H1 (cell line): ENCODE measurements around the gene ADAMTS9. TPM values are rescaled to one million over a fixed set of nuclear protein-coding genes. Genes with fewer than 3 reads are reported as not detected.

Experiments used
- CTCF ChIA-PET: fragments of 300-600 bp; sonication (Branson Sonifier 250); formaldehyde crosslinking; loops from one replicate; lab custom pipeline; 2021; ENCODE audit not compliant: partially characterized antibody; lab: Charles Lee
- POLR2A ChIA-PET: fragments of 300-600 bp; sonication (Branson Sonifier 250); formaldehyde crosslinking; loops from one replicate; lab custom pipeline; 2021; ENCODE audit warnings: inconsistent platforms; ENCODE audit not compliant: partially characterized antibody; lab: Charles Lee
- DNase-seq, 2 experiments: peaks; one replicate each; pipeline versions ENCODE4 v3.0.0 to v3.0.0-alpha.2; 2010 to 2022; ENCODE audit warnings: low spot score in 2 of 2, low read depth in 1 of 2, mixed read lengths in 1 of 2
- FAIRE-seq: peaks from 2 replicates; lab custom pipeline; 2011; peaks lifted over from hg19 to GRCh38; lab: Jason Lieb, UNC
- H2AFZ ChIP-seq: 2 replicates; pipeline ENCODE4 v1.8.1; 2012; ENCODE audit warnings: low read length, inconsistent platforms
- H2AK5ac ChIP-seq: 2 replicates; pipeline ENCODE4 v1.6.1; 2013; ENCODE audit warnings: low read depth, low read length
- H2BK120ac ChIP-seq: replicated peaks from 2 replicates; pipeline ENCODE3; 2013; ENCODE audit warnings: low read depth, low read length, inconsistent platforms
- H2BK12ac ChIP-seq: 2 replicates; pipeline ENCODE4 v1.6.1; 2013; ENCODE audit warnings: low read depth, low read length
- H2BK15ac ChIP-seq: 2 replicates; pipeline ENCODE4 v1.6.1; 2013; ENCODE audit warnings: low read length
- H2BK20ac ChIP-seq: 2 replicates; pipeline ENCODE4 v1.6.1; 2013; ENCODE audit warnings: low read length
- H2BK5ac ChIP-seq: 2 replicates; pipeline ENCODE4 v1.6.1; 2013; ENCODE audit warnings: low read depth, low read length
- H3K14ac ChIP-seq: 2 replicates; pipeline ENCODE4 v1.6.1; 2013; ENCODE audit warnings: inconsistent platforms; ENCODE audit not compliant: insufficient read length
- H3K18ac ChIP-seq: 2 replicates; pipeline ENCODE4 v1.6.1; 2013; ENCODE audit warnings: low read length; ENCODE audit errors: extremely low read depth
- H3K23ac ChIP-seq: 2 replicates; pipeline ENCODE4 v1.6.1; 2013; ENCODE audit warnings: inconsistent platforms; ENCODE audit not compliant: insufficient read length
- H3K23me2 ChIP-seq: 2 replicates; pipeline ENCODE4 v1.6.1; 2013; ENCODE audit warnings: low read depth, low read length
- H3K27ac ChIP-seq: 2 replicates; pipeline ENCODE4 v1.6.1; 2011; ENCODE audit warnings: low read depth, low read length, inconsistent platforms
- H3K27me3 ChIP-seq, 4 experiments: replicated peaks in 1 of 4; 1 replicate in 1 of 4; 2 replicates in 3 of 4; pipeline versions ENCODE4 v1.6.1 to v1.8.1; 2011 to 2013; ENCODE audit warnings: low read length in 3 of 4, mild to moderate bottlenecking in 3 of 4, inconsistent platforms in 2 of 4, mixed read lengths in 2 of 4, moderate library complexity in 1 of 4; ENCODE audit not compliant: control insufficient read depth in 3 of 4, insufficient read depth in 3 of 4; ENCODE audit errors: extremely low read depth in 1 of 4
- H3K36me3 ChIP-seq, 4 experiments: 2 replicates each; pipeline versions ENCODE4 v1.6.1 to v1.8.1; 2011 to 2013; ENCODE audit warnings: mild to moderate bottlenecking in 4 of 4, low read length in 3 of 4, moderate library complexity in 2 of 4, control low read depth in 1 of 4, inconsistent platforms in 1 of 4; ENCODE audit not compliant: insufficient read depth in 4 of 4, control insufficient read depth in 2 of 4
- H3K4ac ChIP-seq: replicated peaks from 2 replicates; pipeline ENCODE3; 2013; ENCODE audit warnings: low read length, low read depth, mixed read lengths, inconsistent platforms; ENCODE audit not compliant: insufficient read length
- H3K4me1 ChIP-seq, 4 experiments: replicated peaks in 1 of 4; 1 replicate in 1 of 4; 2 replicates in 3 of 4; pipeline versions ENCODE4 v1.6.1 to v1.8.1; 2011 to 2013; ENCODE audit warnings: low read length in 3 of 4, inconsistent platforms in 2 of 4, mixed read lengths in 1 of 4; ENCODE audit not compliant: insufficient read depth in 4 of 4, control insufficient read depth in 3 of 4
- H3K4me2 ChIP-seq, 2 experiments: 2 replicates each; pipeline versions ENCODE4 v1.6.1 to v1.8.1; 2011 to 2013; ENCODE audit warnings: low read depth in 2 of 2, low read length in 2 of 2, control low read depth in 1 of 2, inconsistent platforms in 1 of 2, mild to moderate bottlenecking in 1 of 2; ENCODE audit not compliant: insufficient read depth in 1 of 2
- H3K4me3 ChIP-seq, 4 experiments: fragments of 200-600, 300-600 bp in 1 of 4; sonication (generic), shearing (Covaris generic), sonication (Bioruptor Twin) in 1 of 4; 2 replicates each; pipeline versions ENCODE4 v1.5.1 to v1.8.1; 2011 to 2016; ENCODE audit warnings: low read length in 4 of 4, low read depth in 3 of 4, control low read depth in 2 of 4, inconsistent platforms in 2 of 4, mild to moderate bottlenecking in 2 of 4, mixed read lengths in 1 of 4, moderate library complexity in 1 of 4; ENCODE audit not compliant: insufficient read depth in 2 of 4; ENCODE audit errors: extremely low read depth in 1 of 4
- H3K56ac ChIP-seq: replicated peaks from 2 replicates; pipeline ENCODE3; 2013; ENCODE audit warnings: low read depth, mild to moderate bottlenecking, mixed read lengths, low read length, inconsistent platforms; ENCODE audit not compliant: insufficient read length
- H3K79me1 ChIP-seq: 2 replicates; pipeline ENCODE4 v1.6.1; 2013; ENCODE audit warnings: low read depth, low read length, control low read depth
- H3K79me2 ChIP-seq, 2 experiments: 2 replicates each; pipeline versions ENCODE4 v1.6.1 to v1.8.1; 2012 to 2013; ENCODE audit warnings: low read length in 2 of 2, mild to moderate bottlenecking in 2 of 2, inconsistent platforms in 1 of 2; ENCODE audit not compliant: insufficient read depth in 2 of 2, control insufficient read depth in 1 of 2
- H3K9ac ChIP-seq, 4 experiments: replicated peaks in 1 of 4; 1 replicate in 1 of 4; 2 replicates in 3 of 4; pipeline versions ENCODE4 v1.6.1 to v1.8.1; 2011 to 2013; ENCODE audit warnings: low read depth in 3 of 4, low read length in 3 of 4, control low read depth in 2 of 4, mild to moderate bottlenecking in 2 of 4, moderate library complexity in 2 of 4, inconsistent platforms in 1 of 4; ENCODE audit errors: extremely low read depth in 1 of 4
- H3K9me3 ChIP-seq, 2 experiments: 2 replicates each; pipeline versions ENCODE4 v1.6.1 to v1.8.1; 2012 to 2013; ENCODE audit warnings: mild to moderate bottlenecking in 2 of 2, moderate library complexity in 2 of 2, control low read depth in 1 of 2, inconsistent platforms in 1 of 2, low read depth in 1 of 2, low read length in 1 of 2, mixed read lengths in 1 of 2; ENCODE audit not compliant: insufficient read depth in 2 of 2
- H4K20me1 ChIP-seq, 2 experiments: replicated peaks in 1 of 2; 2 replicates each; pipeline versions ENCODE3 to v1.8.1; 2011 to 2013; ENCODE audit warnings: inconsistent platforms in 2 of 2, low read length in 2 of 2, mild to moderate bottlenecking in 1 of 2; ENCODE audit not compliant: insufficient read depth in 2 of 2, control insufficient read depth in 1 of 2
- H4K5ac ChIP-seq: 2 replicates; pipeline ENCODE4 v1.6.1; 2013; ENCODE audit warnings: low read length, low read depth, mixed read lengths, inconsistent platforms; ENCODE audit not compliant: insufficient read length
- H4K8ac ChIP-seq: 2 replicates; pipeline ENCODE4 v1.8.0; 2013; ENCODE audit warnings: mild to moderate bottlenecking, moderate library complexity, low read length, inconsistent platforms; ENCODE audit not compliant: insufficient read depth; ENCODE audit errors: extremely low read depth
- H4K91ac ChIP-seq: replicated peaks from 2 replicates; pipeline ENCODE3; 2013; ENCODE audit warnings: low read length, mixed read lengths, inconsistent platforms; ENCODE audit not compliant: insufficient read length
- CHD1 ChIP-seq: IDR thresholded peaks from 2 replicates; pipeline ENCODE4 v1.6.1; 2012; ENCODE audit warnings: low read depth, low read length, improper control_type of control experiment
- EZH2 ChIP-seq: fragments of 200-600 bp; sonication (generic); IDR thresholded peaks from 2 replicates; pipeline ENCODE4 v1.7.1; 2012; ENCODE audit warnings: low read depth, mild to moderate bottlenecking, moderate library complexity, low read length, inconsistent platforms; ENCODE audit not compliant: severe bottlenecking
- GTF2F1 ChIP-seq: IDR thresholded peaks from 2 replicates; pipeline ENCODE4 v1.6.1; 2012; ENCODE audit warnings: low read depth, low read length, improper control_type of control experiment, borderline replicate concordance
- JUN ChIP-seq: IDR thresholded peaks from 2 replicates; pipeline ENCODE4 v1.6.1; 2011; ENCODE audit warnings: low read depth, mild to moderate bottlenecking, improper control_type of control experiment, low read length
- NANOG ChIP-seq: IDR thresholded peaks from 2 replicates; pipeline ENCODE4 v1.6.1; 2011; ENCODE audit warnings: low read length, low read depth, mild to moderate bottlenecking, inconsistent platforms; ENCODE audit not compliant: insufficient read depth, poor library complexity, severe bottlenecking
- POU5F1 ChIP-seq: IDR thresholded peaks from 2 replicates; pipeline ENCODE4 v1.6.1; 2011; ENCODE audit warnings: low read depth, mild to moderate bottlenecking, low read length, moderate library complexity
- RFX5 ChIP-seq: IDR thresholded peaks from 2 replicates; pipeline ENCODE4 v1.6.1; 2011; ENCODE audit warnings: low read depth, low read length, improper control_type of control experiment, borderline replicate concordance
- SUZ12 ChIP-seq: fragments of 200-600 bp; sonication (generic); IDR thresholded peaks from 2 replicates; pipeline ENCODE4 v1.6.1; 2012; ENCODE audit warnings: mild to moderate bottlenecking, inconsistent platforms, low read length, moderate library complexity, mixed read lengths
- TAF7 ChIP-seq: optimal IDR thresholded peaks from 2 replicates; pipeline ENCODE3; 2011; ENCODE audit warnings: low read depth, mild to moderate bottlenecking, inconsistent platforms, low read length, moderate library complexity, borderline replicate concordance
- WGBS, 2 experiments: shearing (Covaris generic) in 1 of 2; methylation state at CpG; one replicate each; pipeline versions ENCODE4 v1.1.6 to v1.1.7; 2013 to 2015; ENCODE audit warnings: low lambda C conversion rate in 2 of 2, mixed read lengths in 2 of 2, inconsistent platforms in 1 of 2, low coverage in 1 of 2, missing lambda C conversion rate in 1 of 2; ENCODE audit not compliant: insufficient replicate concordance in 2 of 2, insufficient coverage in 1 of 2, insufficient read length in 1 of 2; ENCODE audit errors: extremely low coverage in 1 of 2, missing lambda C conversion rate in 1 of 2; 5-methylcytosine and 5-hydroxymethylcytosine counted together
- polyA plus RNA-seq, 7 experiments: library from polyadenylated mRNA; depleted of rRNA in 3 of 7; stranded (reverse) in 5 of 7; unstranded in 2 of 7; fragments of >200 nt in 5 of 7; fragments of 200-250 nt in 2 of 7; gene quantifications; 1 replicate in 5 of 7; 2 replicates in 1 of 7; 4 replicates in 1 of 7; pipeline versions ENCODE4 v1.2.1 to v1.2.3, GENCODE V29; 2011 to 2013; ENCODE audit warnings: missing spikeins in 2 of 7, mixed read lengths in 2 of 7
- total RNA-seq: library from RNA; stranded (reverse); fragmentation: NEBNext Ultra II Directional; extraction: Animal tissue kit (Norgen Biotek cat#: 25700); gene quantifications from 2 replicates; pipeline ENCODE4 v1.2.1, GENCODE V29; 2021
- TF ChIP-seq, protein P1 (sequence below), 3 experiments: IDR thresholded peaks; 1 replicate in 2 of 3; 2 replicates in 1 of 3; pipeline versions ENCODE4 v1.5.1 to v1.6.1; 2011; ENCODE audit warnings: low read length in 3 of 3, mild to moderate bottlenecking in 3 of 3, inconsistent platforms in 2 of 3, low read depth in 1 of 3, moderate library complexity in 1 of 3; ENCODE audit not compliant: insufficient read depth in 1 of 3; ENCODE audit errors: control extremely low read depth in 1 of 3

ADAMTS9 gene
- total and polyA plus RNA-seq, 2 of the 8 experiments (the other 6 are each of a cell fraction or from before 2014, with no cell fraction given) = 0.20 to 0.41 TPM

DNA sequence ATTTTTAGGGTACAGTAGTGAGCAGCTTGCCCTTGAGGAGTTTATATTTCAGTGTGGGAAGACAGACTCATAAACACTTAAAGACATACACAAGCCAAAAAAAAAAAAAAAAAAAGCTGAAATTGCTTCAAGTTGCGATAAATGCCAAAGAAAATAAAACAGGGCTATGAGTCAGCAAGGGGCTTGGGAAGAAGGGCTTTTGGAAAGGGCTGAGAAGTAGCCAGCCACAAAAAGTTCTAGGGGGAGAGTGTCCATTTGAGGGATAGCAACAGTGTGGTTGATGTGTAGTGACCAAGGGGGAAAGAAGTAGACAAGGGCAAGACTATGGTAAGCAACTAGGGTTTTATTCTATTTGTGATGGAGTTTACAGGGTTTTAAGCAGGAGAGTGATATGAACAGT, 185.5 kb downstream of the ADAMTS9 start:
- POLR2A ChIA-PET = no interaction called here

More for the DNA sequence above, 185.5 kb downstream of the ADAMTS9 start:
- Histone ChIP-seq H3K4ac (no peak overlapping the region), H3K4me1 (no peaks in the 10 kb centered on the region), H3K18ac (no peak overlapping the region), H2BK120ac (no peak overlapping the region), H3K14ac (no peak overlapping the region), H4K5ac (no peak overlapping the region), H3K36me3 (no peaks in the 10 kb centered on the region), H3K79me1 (no peaks in the 10 kb centered on the region), H3K79me2 (no peaks in the 10 kb centered on the region), H2BK15ac (no peak overlapping the region), H3K9me3 (no peaks in the 10 kb centered on the region), H3K27ac (no peak overlapping the region), H4K91ac (no peak overlapping the region), H3K27me3 (no peaks in the 10 kb centered on the region), H3K56ac (no peak overlapping the region), H4K20me1 (no peaks in the 10 kb centered on the region), H4K8ac (no peak overlapping the region), H3K9ac (no peak overlapping the region), H3K23ac (no peak overlapping the region), H2AFZ (no peak overlapping the region), H2BK5ac (no peak overlapping the region), H2AK5ac (no peak overlapping the region), H2BK12ac (no peak overlapping the region), H3K23me2 (no peaks in the 10 kb centered on the region), H2BK20ac (no peak overlapping the region), H3K4me3 (no peak overlapping the region), H3K4me2 (no peak overlapping the region)
- FAIRE-seq = no peak
- DNase-seq = no peak
- WGBS, 2 experiments = 91% methylated on average over 1 of the region's 1 CpG; no CpG with 5 or more reads in 1 of the 2 experiments
- TF ChIP-seq NANOG (no peak), GTF2F1 (no peak), CHD1 (no peak), POU5F1 (no peak), TAF7 (no peak), RFX5 (no peak), EZH2 (no peak), JUN (no peak), SUZ12 (no peak)
- TF ChIP-seq, protein P1, sequence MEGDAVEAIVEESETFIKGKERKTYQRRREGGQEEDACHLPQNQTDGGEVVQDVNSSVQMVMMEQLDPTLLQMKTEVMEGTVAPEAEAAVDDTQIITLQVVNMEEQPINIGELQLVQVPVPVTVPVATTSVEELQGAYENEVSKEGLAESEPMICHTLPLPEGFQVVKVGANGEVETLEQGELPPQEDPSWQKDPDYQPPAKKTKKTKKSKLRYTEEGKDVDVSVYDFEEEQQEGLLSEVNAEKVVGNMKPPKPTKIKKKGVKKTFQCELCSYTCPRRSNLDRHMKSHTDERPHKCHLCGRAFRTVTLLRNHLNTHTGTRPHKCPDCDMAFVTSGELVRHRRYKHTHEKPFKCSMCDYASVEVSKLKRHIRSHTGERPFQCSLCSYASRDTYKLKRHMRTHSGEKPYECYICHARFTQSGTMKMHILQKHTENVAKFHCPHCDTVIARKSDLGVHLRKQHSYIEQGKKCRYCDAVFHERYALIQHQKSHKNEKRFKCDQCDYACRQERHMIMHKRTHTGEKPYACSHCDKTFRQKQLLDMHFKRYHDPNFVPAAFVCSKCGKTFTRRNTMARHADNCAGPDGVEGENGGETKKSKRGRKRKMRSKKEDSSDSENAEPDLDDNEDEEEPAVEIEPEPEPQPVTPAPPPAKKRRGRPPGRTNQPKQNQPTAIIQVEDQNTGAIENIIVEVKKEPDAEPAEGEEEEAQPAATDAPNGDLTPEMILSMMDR (IDR thresholded peaks at IDR 0.05; ENCODE audit: control extremely low read depth in 1 of 3, insufficient read depth in 1 of 3, low read depth in 1 of 3, low read length in 3 of 3) = no peak
- CTCF ChIA-PET = interaction anchor here (1.5 kb wide), 1 partner anchor 18 kb away, joined by 4 read pairs; no protein-coding TSS in a partner anchor
